Stimulated activated naive CD8-positive, alpha-beta T cell treated with anti-CD3 and anti-CD28 coated beads, Interleukin-15, Interleukin-2, amounts not matched to agents 100 ng/mL and 50 ng/mL, for 24 hours (primary cell): ENCODE measurements around the gene TTC28.

Source experiments
- H3K27ac Mint-ChIP-seq: one replicate; pipeline ENCODE4 v1.8.0; 2021; ENCODE audit warnings: mild to moderate bottlenecking, mixed read lengths
- H3K27me3 Mint-ChIP-seq: one replicate; pipeline ENCODE4 v1.8.0; 2021; ENCODE audit warnings: mixed read lengths
- H3K36me3 Mint-ChIP-seq: one replicate; pipeline ENCODE4 v1.8.0; 2021; ENCODE audit warnings: low read depth, mixed read lengths
- H3K4me1 Mint-ChIP-seq: one replicate; pipeline ENCODE4 v1.8.0; 2021; ENCODE audit warnings: low read depth, mixed read lengths
- H3K4me3 Mint-ChIP-seq: one replicate; pipeline ENCODE4 v1.8.0; 2021; ENCODE audit warnings: mild to moderate bottlenecking, mixed read lengths
- H3K9me3 Mint-ChIP-seq: one replicate; pipeline ENCODE4 v1.8.0; 2021; ENCODE audit warnings: mixed read lengths

TTC28 gene

DNA sequence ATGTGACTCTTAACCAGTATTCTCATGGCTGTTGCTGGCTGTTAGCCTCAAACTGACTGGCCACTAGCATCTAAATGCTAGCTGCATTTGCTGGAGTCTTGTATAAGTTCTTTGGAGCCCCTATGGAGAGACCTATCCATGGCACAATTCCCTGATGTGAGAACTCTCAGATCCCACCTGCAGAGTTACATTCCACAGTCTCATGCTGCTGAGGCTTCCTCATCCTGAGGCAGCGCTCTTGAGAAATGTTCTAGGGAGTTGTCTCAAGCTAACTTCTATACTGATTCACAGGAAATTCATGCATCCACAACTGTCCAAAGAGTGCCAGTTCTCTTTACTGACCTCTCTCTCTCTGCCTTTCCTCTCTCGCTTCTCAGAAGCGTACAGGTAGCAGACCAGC is 542.6 kb downstream of the TTC28 start:
- Mint-ChIP-seq H3K27ac (no peak overlapping the region), H3K4me1 (no peaks in the 10 kb centered on the region), H3K36me3 (no peaks in the 10 kb centered on the region), H3K9me3 (no peaks in the 10 kb centered on the region), H3K4me3 (no peak overlapping the region), H3K27me3 (peaks cover 6% of the 10 kb centered on the region)

DNA sequence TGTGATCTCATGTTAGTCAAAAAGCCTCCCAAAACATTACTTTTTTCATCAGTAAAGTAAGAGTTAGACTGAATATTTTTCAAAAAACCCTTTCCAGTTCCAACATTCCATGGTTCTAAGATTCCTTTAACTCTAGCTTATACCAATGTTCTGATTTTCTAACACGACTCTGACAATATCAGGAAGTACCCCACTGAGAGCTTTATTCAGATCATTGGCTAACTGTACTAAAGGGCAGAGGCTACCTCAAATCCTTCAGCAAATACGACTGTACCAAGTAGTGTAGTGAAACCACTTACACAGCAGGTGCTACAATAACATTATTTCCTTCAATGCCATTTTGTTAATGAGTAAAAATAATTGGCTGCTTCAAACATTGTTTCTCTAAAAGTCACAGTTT is 547.2 kb downstream of the TTC28 start:
- H3K4me3 Mint-ChIP-seq, result no peak overlapping the region
- no peaks in the 10 kb centered on the region for H3K4me1 Mint-ChIP-seq
- H3K9me3 Mint-ChIP-seq, result no peaks in the 10 kb centered on the region
- peaks cover 6% of the 10 kb centered on the region for H3K27me3 Mint-ChIP-seq
- no peaks in the 10 kb centered on the region for H3K36me3 Mint-ChIP-seq
- no peak overlapping the region for H3K27ac Mint-ChIP-seq

DNA sequence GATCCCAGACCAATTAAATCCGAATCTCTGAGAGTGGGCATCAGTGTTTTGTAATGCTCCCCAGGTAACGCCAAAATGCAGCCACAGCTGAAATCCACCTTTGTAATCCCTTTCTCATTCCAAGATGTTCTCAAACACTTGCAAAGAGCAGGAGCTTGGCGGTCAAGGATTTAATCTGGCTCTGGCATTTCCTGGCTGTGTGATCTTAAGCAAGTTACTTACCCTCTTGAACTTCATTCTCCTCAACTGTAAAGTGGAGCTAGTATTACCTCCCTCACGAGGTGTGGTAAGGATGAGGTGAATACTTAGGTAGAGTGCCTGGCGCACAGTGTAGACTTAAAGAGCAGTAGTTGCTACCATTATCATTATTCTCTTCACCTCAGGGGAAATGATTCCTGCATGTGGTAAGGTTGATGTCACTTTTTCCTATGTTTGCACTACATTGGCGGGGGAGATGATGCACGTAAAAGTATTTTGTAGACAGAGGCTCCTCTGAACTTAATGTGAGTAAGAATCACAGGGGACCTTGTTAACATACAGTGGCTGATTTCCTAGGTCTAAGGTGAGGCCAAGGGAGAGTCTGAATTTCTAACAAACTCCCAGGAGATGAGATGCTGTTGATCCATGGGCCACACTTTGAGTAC is 550.2 kb downstream of the TTC28 start:
- Mint-ChIP-seq H3K4me1 (no peaks in the 10 kb centered on the region), H3K36me3 (no peaks in the 10 kb centered on the region), H3K9me3 (no peaks in the 10 kb centered on the region), H3K27ac (no peak overlapping the region), H3K4me3 (no peak overlapping the region), H3K27me3 (no peaks in the 10 kb centered on the region)

DNA sequence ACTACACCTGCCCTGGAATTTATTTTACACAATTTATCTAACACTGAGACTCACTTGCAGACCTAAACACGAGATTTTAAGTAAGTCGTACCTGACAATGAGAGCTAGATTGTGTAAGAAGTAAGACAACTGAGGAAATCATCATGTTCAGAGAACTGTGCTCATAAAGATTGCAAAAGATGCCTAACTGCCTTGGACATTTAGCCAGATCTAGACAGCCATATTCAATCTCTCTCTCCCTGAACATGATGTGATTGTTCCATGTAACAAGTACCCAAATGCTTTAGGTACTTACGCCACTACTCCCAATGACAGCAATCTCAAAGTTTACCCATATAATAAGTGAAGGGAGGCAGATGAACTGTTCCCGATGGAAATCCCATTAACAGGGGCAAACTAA is 550.8 kb downstream of the TTC28 start:
- no peaks in the 10 kb centered on the region for H3K9me3 Mint-ChIP-seq
- H3K27me3 Mint-ChIP-seq, result no peaks in the 10 kb centered on the region
- H3K36me3 Mint-ChIP-seq, result no peaks in the 10 kb centered on the region
- no peaks in the 10 kb centered on the region for H3K4me1 Mint-ChIP-seq
- no peak overlapping the region for H3K27ac Mint-ChIP-seq
- H3K4me3 Mint-ChIP-seq, result no peak overlapping the region

DNA sequence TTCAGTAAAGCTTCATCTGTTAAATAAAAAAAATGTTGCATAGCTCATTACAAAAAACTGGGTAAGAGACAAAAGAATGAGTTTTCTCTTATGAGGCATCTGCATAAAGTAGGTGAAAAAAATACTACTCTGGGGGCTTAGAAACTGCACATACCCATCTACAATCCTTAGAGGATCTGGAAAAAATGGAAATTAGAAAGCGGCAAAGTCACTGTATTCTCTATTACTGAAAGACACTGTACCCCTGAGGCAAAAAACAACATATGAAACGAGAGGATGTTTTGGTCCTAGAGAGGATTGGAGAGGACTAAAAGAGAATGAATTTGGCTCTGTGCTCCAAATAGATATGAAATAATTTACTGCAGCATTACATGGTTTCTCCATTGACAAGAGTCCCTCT is 553.8 kb downstream of the TTC28 start:
- Mint-ChIP-seq H3K36me3 (no peaks in the 10 kb centered on the region), H3K27ac (no peak overlapping the region), H3K9me3 (no peaks in the 10 kb centered on the region), H3K27me3 (no peaks in the 10 kb centered on the region), H3K4me1 (no peaks in the 10 kb centered on the region), H3K4me3 (no peak overlapping the region)

DNA sequence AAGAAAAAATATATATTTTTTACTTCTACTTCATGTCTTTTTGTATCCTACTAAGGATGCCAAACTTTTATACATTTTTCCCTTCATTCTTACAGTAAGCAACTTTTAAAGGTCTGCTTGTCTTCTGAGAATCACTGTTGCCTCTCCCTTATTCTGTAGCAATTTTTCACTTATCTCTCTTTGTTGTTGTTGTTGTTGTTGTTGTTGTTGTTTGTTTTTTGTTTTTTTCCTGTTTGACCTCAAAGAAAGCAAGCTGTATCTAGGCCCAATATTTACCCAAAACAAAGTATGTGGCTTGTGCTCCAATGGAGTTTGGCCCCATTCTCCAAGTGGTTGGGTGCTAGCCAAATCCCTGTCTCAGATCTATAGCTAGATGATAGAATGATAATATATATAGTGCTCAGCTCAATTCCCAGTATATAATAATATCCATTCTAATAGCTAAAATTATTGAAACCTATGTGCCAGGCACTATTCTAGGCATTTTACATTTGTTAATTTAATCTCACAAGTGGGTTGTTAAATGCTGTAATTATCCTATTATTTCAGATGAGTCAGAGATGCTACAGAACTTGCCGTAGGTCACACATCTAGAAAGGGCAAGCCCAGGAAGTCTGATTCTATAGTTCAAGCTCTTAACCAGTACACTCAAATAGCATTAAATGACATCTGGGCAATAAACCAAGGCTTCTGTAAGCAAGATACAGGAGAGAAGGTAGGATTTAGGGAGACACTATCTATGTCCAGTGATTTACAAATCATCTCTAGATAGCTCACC is 555.5 kb downstream of the TTC28 start:
- Mint-ChIP-seq H3K4me3 (no peak overlapping the region), H3K27me3 (no peaks in the 10 kb centered on the region), H3K36me3 (no peaks in the 10 kb centered on the region), H3K4me1 (no peaks in the 10 kb centered on the region), H3K9me3 (no peaks in the 10 kb centered on the region), H3K27ac (no peak overlapping the region)

DNA sequence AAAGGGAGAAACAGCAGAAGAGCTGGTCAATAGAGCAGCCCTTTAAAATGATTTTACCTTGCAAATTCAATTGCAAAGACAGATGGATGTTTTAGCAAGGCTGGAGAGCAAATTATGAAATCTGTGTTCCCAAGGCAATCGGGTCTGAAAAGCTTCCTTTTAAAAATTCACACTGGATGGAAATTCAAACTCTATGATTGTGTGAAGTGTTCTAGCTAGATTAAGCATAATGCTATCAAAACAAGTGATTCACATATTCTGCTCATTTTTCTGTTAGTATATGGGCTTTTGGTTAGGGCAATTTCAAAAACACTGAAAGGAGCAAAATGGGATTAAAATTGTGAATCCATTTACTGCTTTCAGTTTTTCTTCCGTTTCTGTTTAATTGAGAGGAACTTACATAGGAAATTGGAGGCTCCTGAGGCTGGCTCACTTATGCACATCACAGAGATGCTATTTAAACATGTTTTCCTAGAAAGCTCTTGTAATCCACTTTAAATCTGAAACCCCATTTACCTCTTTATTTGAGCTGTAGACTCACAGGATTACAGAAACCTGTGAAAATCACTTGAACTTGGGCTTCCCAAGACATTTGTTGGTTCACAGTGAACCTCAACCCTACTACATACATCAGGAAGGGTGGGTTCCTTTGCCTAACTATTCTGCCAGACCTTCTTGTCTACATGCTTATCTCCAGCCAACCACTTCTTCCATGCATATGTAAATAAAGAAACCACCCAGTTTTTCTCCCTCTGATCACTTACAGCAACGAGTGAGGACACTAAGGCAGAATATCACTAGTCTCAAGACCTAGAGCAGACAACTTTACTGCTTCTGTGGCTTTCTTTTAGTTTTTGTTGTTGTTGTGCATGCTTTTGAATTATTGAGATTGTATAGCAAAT is 558.7 kb downstream of the TTC28 start:
- Mint-ChIP-seq H3K4me1 (no peaks in the 10 kb centered on the region), H3K9me3 (no peaks in the 10 kb centered on the region), H3K36me3 (no peaks in the 10 kb centered on the region), H3K27ac (no peak overlapping the region), H3K27me3 (no peaks in the 10 kb centered on the region), H3K4me3 (no peak overlapping the region)

DNA sequence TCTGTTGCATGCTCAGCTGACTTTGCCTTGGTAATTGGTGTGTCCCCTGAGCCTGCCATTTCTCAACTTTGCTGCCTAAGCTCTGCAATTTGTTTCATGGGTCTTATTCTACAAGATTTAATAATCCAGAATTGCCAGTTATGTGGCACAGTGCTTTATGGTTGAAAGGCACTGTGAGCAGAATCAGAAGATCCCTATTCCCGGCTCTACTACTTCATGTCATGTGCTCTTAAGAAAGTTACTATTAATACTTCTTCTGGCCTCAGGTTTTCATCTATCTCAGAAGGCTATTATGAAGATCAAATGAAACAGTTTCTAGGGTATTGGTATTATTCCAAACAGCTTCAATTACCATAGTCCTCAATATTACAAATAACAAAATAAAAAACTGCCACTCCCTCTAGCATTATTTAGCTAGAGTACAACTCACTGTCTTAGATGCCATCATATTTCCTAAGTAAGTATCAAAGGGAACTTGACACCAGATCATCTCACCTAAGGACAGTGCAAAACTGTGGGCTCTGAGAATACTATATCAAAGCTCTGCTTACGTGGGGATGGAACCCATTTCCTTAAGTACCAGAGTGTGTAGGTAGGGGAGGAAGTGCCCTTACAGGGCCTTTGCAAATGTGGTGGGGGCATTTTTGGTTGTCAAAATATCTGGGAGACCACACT is 560.5 kb downstream of the TTC28 start:
- Mint-ChIP-seq H3K4me3 (no peak overlapping the region), H3K9me3 (no peaks in the 10 kb centered on the region), H3K36me3 (no peaks in the 10 kb centered on the region), H3K27ac (no peak overlapping the region), H3K27me3 (no peaks in the 10 kb centered on the region), H3K4me1 (no peaks in the 10 kb centered on the region)

DNA sequence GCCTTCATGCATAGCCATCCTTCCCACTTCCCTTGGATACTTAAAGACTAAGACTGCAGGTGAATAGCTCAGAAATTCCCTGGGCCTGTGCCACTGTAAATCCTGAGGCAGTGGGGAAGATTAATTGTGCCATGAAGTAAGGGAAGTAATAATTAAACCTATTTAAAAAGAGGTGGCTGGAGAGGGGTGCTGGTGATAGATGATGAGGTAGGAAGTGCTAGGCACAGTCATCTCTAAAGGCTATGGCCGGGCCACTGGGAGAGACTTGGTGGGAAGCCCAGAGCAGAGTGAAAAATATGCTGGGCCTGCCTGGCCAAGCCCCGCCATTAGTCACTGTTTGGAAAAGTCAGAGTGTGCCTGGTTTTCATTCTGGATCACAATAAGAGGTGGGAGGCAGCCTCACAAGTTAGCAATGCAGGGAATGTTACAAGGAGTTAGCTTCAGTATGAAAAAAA is 563.4 kb downstream of the TTC28 start:
- no peak overlapping the region for H3K27ac Mint-ChIP-seq
- H3K4me1 Mint-ChIP-seq, result no peaks in the 10 kb centered on the region
- H3K4me3 Mint-ChIP-seq, result no peak overlapping the region
- H3K9me3 Mint-ChIP-seq, result no peaks in the 10 kb centered on the region
- no peaks in the 10 kb centered on the region for H3K27me3 Mint-ChIP-seq
- no peaks in the 10 kb centered on the region for H3K36me3 Mint-ChIP-seq

DNA sequence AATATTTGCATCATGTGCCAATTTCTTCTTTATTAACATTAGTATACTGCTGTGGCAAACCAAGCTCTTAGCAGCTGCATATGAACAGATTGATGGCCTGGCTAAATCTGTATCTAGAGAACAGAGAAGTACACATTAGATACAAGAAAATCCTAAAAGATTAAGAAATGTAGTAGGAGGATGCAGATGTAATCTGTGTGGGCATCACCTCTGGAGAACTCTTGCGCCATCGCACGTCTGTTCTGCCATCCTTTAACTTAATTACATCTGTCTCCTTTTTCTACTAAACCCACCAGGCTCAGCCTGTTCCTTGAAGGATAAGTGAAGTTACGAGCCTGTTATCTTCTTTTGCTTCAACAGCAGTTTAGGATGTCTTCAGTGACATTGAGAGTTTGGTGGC is 564.2 kb downstream of the TTC28 start:
- H3K27ac Mint-ChIP-seq, result no peak overlapping the region
- H3K27me3 Mint-ChIP-seq, result no peaks in the 10 kb centered on the region
- H3K9me3 Mint-ChIP-seq, result no peaks in the 10 kb centered on the region
- no peaks in the 10 kb centered on the region for H3K4me1 Mint-ChIP-seq
- H3K36me3 Mint-ChIP-seq, result no peaks in the 10 kb centered on the region
- no peak overlapping the region for H3K4me3 Mint-ChIP-seq

DNA sequence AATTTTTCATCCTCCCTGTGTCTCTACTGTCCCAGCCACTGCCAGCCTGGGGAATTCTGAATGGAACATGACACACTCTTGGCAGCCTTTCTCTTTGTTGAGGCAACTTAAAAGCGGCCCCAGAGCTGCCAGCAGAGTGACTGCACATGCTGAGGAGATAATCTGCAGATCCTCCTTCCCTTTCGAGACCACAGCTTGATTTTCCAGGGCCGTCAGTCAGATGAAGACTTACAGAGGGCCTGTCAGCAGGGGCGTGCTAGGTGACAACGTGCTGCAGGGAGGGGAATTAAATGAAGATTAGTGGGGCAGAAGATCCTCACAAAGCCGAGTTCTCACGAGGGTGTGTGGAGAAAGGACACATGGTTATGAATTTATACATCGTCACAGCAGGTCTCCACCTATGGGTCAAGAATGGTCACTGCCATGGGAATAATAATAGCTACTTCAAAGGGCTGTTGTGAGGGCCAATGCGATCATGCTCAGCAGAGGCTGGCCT is 567.0 kb downstream of the TTC28 start:
- Mint-ChIP-seq H3K9me3 (no peaks in the 10 kb centered on the region), H3K36me3 (no peaks in the 10 kb centered on the region), H3K4me3 (no peak overlapping the region), H3K27ac (no peak overlapping the region), H3K27me3 (no peaks in the 10 kb centered on the region), H3K4me1 (no peaks in the 10 kb centered on the region)

DNA sequence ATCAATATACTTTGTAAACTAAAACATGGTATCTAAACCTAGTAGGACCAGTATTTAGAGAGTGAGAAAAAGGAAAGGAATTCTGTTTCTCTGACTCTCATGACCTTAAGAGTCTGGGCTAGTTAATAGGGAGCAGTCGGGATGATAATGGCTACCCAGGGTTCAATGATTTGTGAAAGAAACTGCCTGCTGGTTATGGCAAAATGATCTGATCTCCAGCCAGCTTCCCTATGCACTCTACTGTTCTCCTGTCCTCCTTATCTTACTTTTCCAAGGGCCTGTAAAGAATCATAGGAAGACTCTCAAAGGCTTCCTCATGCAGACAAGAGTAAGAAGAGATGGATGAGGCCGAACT is 567.5 kb downstream of the TTC28 start:
- no peaks in the 10 kb centered on the region for H3K9me3 Mint-ChIP-seq
- H3K4me1 Mint-ChIP-seq, result no peaks in the 10 kb centered on the region
- no peak overlapping the region for H3K27ac Mint-ChIP-seq
- no peaks in the 10 kb centered on the region for H3K36me3 Mint-ChIP-seq
- H3K4me3 Mint-ChIP-seq, result no peak overlapping the region
- no peaks in the 10 kb centered on the region for H3K27me3 Mint-ChIP-seq

DNA sequence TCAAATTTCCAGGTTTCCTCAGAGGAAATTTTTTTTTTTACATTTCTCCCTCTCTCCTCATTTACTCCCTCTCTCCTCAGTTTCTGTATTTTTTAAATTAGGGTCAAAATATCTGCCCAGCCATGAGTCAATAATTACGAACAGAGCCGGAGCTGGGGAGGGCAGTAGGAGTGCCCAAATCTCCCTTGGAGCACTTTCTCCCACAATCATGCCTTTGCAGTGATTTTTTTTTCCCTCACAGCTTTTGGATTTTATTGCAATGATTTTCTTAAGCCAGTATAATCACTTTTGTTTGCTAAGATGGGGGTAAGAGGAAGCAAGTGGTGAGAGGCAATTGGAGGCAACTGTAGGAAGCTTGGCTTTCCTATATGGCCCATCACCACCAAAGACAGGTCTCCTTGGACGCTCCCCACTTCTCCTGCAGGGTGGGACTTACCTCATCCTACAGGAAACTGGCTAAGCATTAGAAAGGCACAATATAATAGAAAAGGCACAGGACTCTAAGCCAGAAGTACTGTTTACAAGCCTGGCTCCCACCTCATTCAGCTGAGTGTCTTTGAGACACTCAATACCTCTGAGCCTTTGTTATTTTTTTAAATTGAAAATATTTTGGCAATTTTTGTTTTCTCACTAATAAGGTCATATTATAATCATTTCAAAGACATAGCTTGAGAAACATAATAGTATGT is 568.0 kb downstream of the TTC28 start:
- H3K36me3 Mint-ChIP-seq, result no peaks in the 10 kb centered on the region
- no peak overlapping the region for H3K4me3 Mint-ChIP-seq
- no peaks in the 10 kb centered on the region for H3K9me3 Mint-ChIP-seq
- no peaks in the 10 kb centered on the region for H3K4me1 Mint-ChIP-seq
- no peaks in the 10 kb centered on the region for H3K27me3 Mint-ChIP-seq
- H3K27ac Mint-ChIP-seq, result no peak overlapping the region

DNA sequence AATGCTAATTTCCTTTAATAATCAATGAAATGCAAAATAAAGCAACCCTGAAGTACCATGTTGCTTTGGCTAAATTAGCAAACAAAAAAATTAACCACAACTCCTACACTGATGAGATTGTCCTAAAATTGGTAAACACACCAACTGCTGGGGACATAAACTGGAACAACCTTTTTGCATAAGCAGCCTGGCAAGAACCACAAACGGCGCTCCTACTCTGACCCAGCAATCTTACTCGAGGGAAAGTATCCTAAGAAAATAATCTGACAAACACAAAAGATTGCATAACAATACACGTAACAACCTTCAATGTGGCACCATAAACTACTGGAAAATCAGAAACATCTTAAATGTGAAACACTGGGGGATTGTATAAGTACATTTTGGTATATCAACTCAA is 570.8 kb downstream of the TTC28 start:
- Mint-ChIP-seq H3K27me3 (no peaks in the 10 kb centered on the region), H3K9me3 (no peaks in the 10 kb centered on the region), H3K4me3 (no peak overlapping the region), H3K36me3 (no peaks in the 10 kb centered on the region), H3K4me1 (no peaks in the 10 kb centered on the region), H3K27ac (no peak overlapping the region)
